Trophoblast cell (in vitro differentiated cells and primary cell): ENCODE data around the gene GTF3C6.

Experiments used
- DNase-seq, 2 donors: peaks; one replicate each; pipeline ENCODE4 v3.0.0-alpha.2; 2016
- H2AFZ ChIP-seq: 2 replicates; pipeline ENCODE4 v1.6.1; 2013; ENCODE audit warnings: low read length, moderate library complexity, mild to moderate bottlenecking; ENCODE audit not compliant: insufficient read depth, poor library complexity
- H2AK5ac ChIP-seq: 2 replicates; pipeline ENCODE4 v1.6.1; 2013; ENCODE audit warnings: mild to moderate bottlenecking, low read length
- H2BK120ac ChIP-seq: 2 replicates; pipeline ENCODE4 v1.6.1; 2013; ENCODE audit warnings: low read length, mild to moderate bottlenecking, moderate library complexity; ENCODE audit not compliant: insufficient read depth, poor library complexity
- H2BK12ac ChIP-seq: 2 replicates; pipeline ENCODE4 v1.6.1; 2013; ENCODE audit warnings: mild to moderate bottlenecking, low read length, moderate library complexity
- H2BK5ac ChIP-seq: 2 replicates; pipeline ENCODE4 v1.6.1; 2013; ENCODE audit warnings: low read length, low read depth, moderate library complexity, mild to moderate bottlenecking; ENCODE audit not compliant: poor library complexity
- H3K14ac ChIP-seq: 2 replicates; pipeline ENCODE4 v1.6.1; 2013; ENCODE audit warnings: mild to moderate bottlenecking, low read length
- H3K18ac ChIP-seq: 2 replicates; pipeline ENCODE4 v1.6.1; 2013; ENCODE audit warnings: mild to moderate bottlenecking, low read length
- H3K23ac ChIP-seq: 2 replicates; pipeline ENCODE4 v1.6.1; 2013; ENCODE audit warnings: low read length
- H3K27ac ChIP-seq: 2 replicates; pipeline ENCODE4 v1.5.1; 2013; ENCODE audit warnings: low read depth, mild to moderate bottlenecking, inconsistent platforms, low read length, moderate library complexity
- H3K27me3 ChIP-seq: 2 replicates; pipeline ENCODE4 v1.6.1; 2013; ENCODE audit warnings: inconsistent platforms, mild to moderate bottlenecking, low read length, moderate library complexity; ENCODE audit not compliant: insufficient read depth
- H3K36me3 ChIP-seq, 2 experiments: 1 replicate in 1 of 2; 2 replicates in 1 of 2; pipeline ENCODE4 v1.6.1; 2013; ENCODE audit warnings: low read length in 2 of 2, mild to moderate bottlenecking in 2 of 2, moderate library complexity in 1 of 2; ENCODE audit not compliant: insufficient read depth in 2 of 2, control insufficient read depth in 1 of 2
- H3K4ac ChIP-seq: 2 replicates; pipeline ENCODE4 v1.6.1; 2013; ENCODE audit warnings: low read depth, mild to moderate bottlenecking, low read length, moderate library complexity
- H3K4me1 ChIP-seq, 2 experiments: 1 replicate in 1 of 2; 2 replicates in 1 of 2; pipeline ENCODE4 v1.6.1; 2013; ENCODE audit warnings: low read length in 2 of 2, mild to moderate bottlenecking in 2 of 2, moderate library complexity in 1 of 2; ENCODE audit not compliant: insufficient read depth in 2 of 2, control insufficient read depth in 1 of 2
- H3K4me2 ChIP-seq: 2 replicates; pipeline ENCODE4 v1.6.1; 2013; ENCODE audit warnings: inconsistent platforms, mild to moderate bottlenecking, low read length, moderate library complexity
- H3K4me3 ChIP-seq: 2 replicates; pipeline ENCODE4 v1.5.1; 2013; ENCODE audit warnings: mild to moderate bottlenecking, low read depth, low read length, inconsistent platforms
- H3K79me1 ChIP-seq: one replicate; pipeline ENCODE4 v1.6.1; 2013; ENCODE audit warnings: low read length
- H3K79me2 ChIP-seq: 2 replicates; pipeline ENCODE4 v1.6.1; 2013; ENCODE audit warnings: low read length, mild to moderate bottlenecking; ENCODE audit not compliant: control insufficient read depth, insufficient read depth, poor library complexity
- H3K9ac ChIP-seq: 2 replicates; pipeline ENCODE4 v1.6.1; 2013; ENCODE audit warnings: mild to moderate bottlenecking, low read length
- H3K9me3 ChIP-seq: 2 replicates; pipeline ENCODE4 v1.6.1; 2013; ENCODE audit warnings: low read depth, mild to moderate bottlenecking, control low read depth, inconsistent platforms, low read length; ENCODE audit not compliant: insufficient read depth
- H4K12ac ChIP-seq: 2 replicates; pipeline ENCODE4 v1.6.1; 2013; ENCODE audit warnings: low read depth, mild to moderate bottlenecking, low read length, moderate library complexity
- H4K8ac ChIP-seq: 2 replicates; pipeline ENCODE4 v1.6.1; 2013; ENCODE audit warnings: low read depth, mild to moderate bottlenecking, low read length, moderate library complexity
- H4K91ac ChIP-seq: one replicate; pipeline ENCODE4 v1.6.1; 2013; ENCODE audit warnings: low read depth, mild to moderate bottlenecking, low read length, moderate library complexity
- WGBS: extraction: QIAGEN DNeasy Blood & Tissue Kit; methylation state at CpG from one replicate; pipeline ENCODE4 v1.1.7; 2013; ENCODE audit warnings: missing lambda C conversion rate; ENCODE audit not compliant: insufficient read length, insufficient coverage; ENCODE audit errors: extremely low coverage; 5-methylcytosine and 5-hydroxymethylcytosine counted together

The GTF3C6 gene

GRCh38 chr6:110946498-110946897 is 12.0 kb upstream of the GTF3C6 start:
- Histone ChIP-seq H2BK120ac (no peak overlapping the region), H2AFZ (no peak overlapping the region), H3K79me2 (no peaks in the 10 kb centered on the region), H3K27me3 (no peaks in the 10 kb centered on the region), H3K9me3 (no peaks in the 10 kb centered on the region), H3K4ac (no peak overlapping the region), H3K4me3 (no peak overlapping the region), H2BK12ac (no peak overlapping the region), H3K14ac (no peak overlapping the region), H3K18ac (no peak overlapping the region), H4K91ac (no peak overlapping the region), H4K8ac (no peak overlapping the region), H3K79me1 (no peaks in the 10 kb centered on the region), H3K23ac (no peak overlapping the region), H4K12ac (no peak overlapping the region), H2BK5ac (no peak overlapping the region), H2AK5ac (no peak overlapping the region), H3K27ac (no peak overlapping the region), H3K4me1 (no peaks in the 10 kb centered on the region), H3K4me2 (no peak overlapping the region), H3K36me3 (no peaks in the 10 kb centered on the region), H3K9ac (no peak overlapping the region)
- DNase-seq, result no peak
- no CpG with 5 or more reads among the region's 2 CpGs for WGBS

GRCh38 chr6:110949679-110950285 is 8.7 kb upstream of the GTF3C6 start:
- Histone ChIP-seq H3K18ac (no peak overlapping the region), H3K23ac (no peak overlapping the region), H3K9ac (no peak overlapping the region), H3K4me3 (no peak overlapping the region), H3K9me3 (no peaks in the 10 kb centered on the region), H4K91ac (no peak overlapping the region), H3K14ac (no peak overlapping the region), H2BK5ac (no peak overlapping the region), H2BK120ac (no peak overlapping the region), H3K79me2 (no peaks in the 10 kb centered on the region), H2AK5ac (no peak overlapping the region), H4K12ac (no peak overlapping the region), H3K27ac (no peak overlapping the region), H3K4me2 (no peak overlapping the region), H3K36me3 (no peaks in the 10 kb centered on the region), H2BK12ac (no peak overlapping the region), H3K79me1 (no peaks in the 10 kb centered on the region), H3K27me3 (no peaks in the 10 kb centered on the region), H3K4me1 (no peaks in the 10 kb centered on the region), H2AFZ (no peak overlapping the region), H4K8ac (no peak overlapping the region), H3K4ac (no peak overlapping the region)
- DNase-seq, result peak in 1 of 2 donors; percentile 50
- WGBS, result no CpG with 5 or more reads among the region's 8 CpGs

DNA sequence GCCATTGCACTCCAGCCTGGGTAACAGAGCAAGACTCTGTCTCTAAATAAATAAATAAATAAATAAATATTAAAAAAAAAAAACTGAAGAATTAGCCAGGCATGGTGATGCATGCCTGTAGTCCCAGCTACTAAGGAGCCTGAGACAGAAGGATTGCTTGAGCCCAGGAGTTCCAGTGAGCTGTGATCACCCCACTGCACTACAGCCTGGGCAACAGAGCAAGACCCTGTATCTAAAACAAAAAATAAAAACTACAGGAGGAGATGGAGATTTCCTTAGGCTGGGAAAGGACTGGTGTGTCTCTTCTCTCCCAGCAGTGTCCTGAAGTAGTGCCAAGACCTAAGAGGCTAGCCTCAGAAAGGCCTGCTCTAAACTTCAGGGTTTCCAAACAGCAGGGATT is 8.1 kb upstream of the GTF3C6 start:
- no peak overlapping the region for H4K91ac ChIP-seq
- no peak overlapping the region for H3K4me3 ChIP-seq
- H3K4me1 ChIP-seq, result no peaks in the 10 kb centered on the region
- H2BK120ac ChIP-seq, result no peak overlapping the region
- no peaks in the 10 kb centered on the region for H3K27me3 ChIP-seq
- no peak for DNase-seq
- H4K8ac ChIP-seq, result no peak overlapping the region
- no peaks in the 10 kb centered on the region for H3K79me1 ChIP-seq
- H3K4me2 ChIP-seq, result no peak overlapping the region
- H3K18ac ChIP-seq, result no peak overlapping the region
- no peak overlapping the region for H2AFZ ChIP-seq
- H3K9me3 ChIP-seq, result no peaks in the 10 kb centered on the region
- H3K14ac ChIP-seq, result no peak overlapping the region
- H3K79me2 ChIP-seq, result no peaks in the 10 kb centered on the region
- H2BK12ac ChIP-seq, result no peak overlapping the region
- H3K9ac ChIP-seq, result no peak overlapping the region
- H2AK5ac ChIP-seq, result no peak overlapping the region
- no peak overlapping the region for H2BK5ac ChIP-seq
- no peak overlapping the region for H3K27ac ChIP-seq
- no peaks in the 10 kb centered on the region for H3K36me3 ChIP-seq
- no peak overlapping the region for H4K12ac ChIP-seq
- H3K23ac ChIP-seq, result no peak overlapping the region
- no peak overlapping the region for H3K4ac ChIP-seq

DNA sequence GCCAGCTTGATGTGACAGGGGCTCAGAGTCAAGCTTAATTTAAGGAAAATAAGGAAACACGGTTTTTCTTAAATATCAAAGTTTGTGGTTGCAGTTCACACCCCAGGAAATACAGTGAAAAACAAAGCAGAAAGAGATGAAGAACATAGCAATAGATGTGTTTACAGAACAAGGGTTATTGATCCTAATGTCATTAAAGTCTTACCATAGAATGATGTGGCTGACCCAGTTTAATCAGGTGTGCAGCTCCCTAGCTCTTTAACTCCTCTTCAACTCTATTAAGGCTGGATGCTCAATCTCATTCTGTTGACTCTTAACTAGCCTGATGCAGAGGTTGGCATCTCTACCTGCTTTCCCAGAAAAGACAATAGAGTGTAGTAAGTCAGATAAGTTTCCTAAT is 7.5 kb upstream of the GTF3C6 start:
- no peaks in the 10 kb centered on the region for H3K9me3 ChIP-seq
- H3K4me2 ChIP-seq, result no peak overlapping the region
- no peaks in the 10 kb centered on the region for H3K79me1 ChIP-seq
- no peak overlapping the region for H2AFZ ChIP-seq
- no peak overlapping the region for H4K12ac ChIP-seq
- no peak overlapping the region for H3K9ac ChIP-seq
- no peak overlapping the region for H2BK5ac ChIP-seq
- H3K4me1 ChIP-seq, result no peaks in the 10 kb centered on the region
- H3K79me2 ChIP-seq, result no peaks in the 10 kb centered on the region
- no peak overlapping the region for H3K4ac ChIP-seq
- H2BK120ac ChIP-seq, result no peak overlapping the region
- no peak overlapping the region for H3K4me3 ChIP-seq
- no peak overlapping the region for H4K8ac ChIP-seq
- H3K23ac ChIP-seq, result no peak overlapping the region
- H3K36me3 ChIP-seq, result no peaks in the 10 kb centered on the region
- WGBS, result no CpG with 5 or more reads among the region's 1 CpG
- no peak for DNase-seq
- no peak overlapping the region for H3K14ac ChIP-seq
- no peak overlapping the region for H3K27ac ChIP-seq
- no peak overlapping the region for H4K91ac ChIP-seq
- H3K18ac ChIP-seq, result no peak overlapping the region
- no peak overlapping the region for H2AK5ac ChIP-seq
- H2BK12ac ChIP-seq, result no peak overlapping the region
- H3K27me3 ChIP-seq, result no peaks in the 10 kb centered on the region
